Fibroblast of skin of back (primary cell): ENCODE results near the gene MTA1.

Experiments
- DNase-seq: peaks from one replicate; pipeline ENCODE4 v3.0.0-alpha.2; 2013

Gene MTA1

GRCh38 chr14:105411017-105411941 lies 8.3 kb upstream of the MTA1 start:
- peak; percentile 47 for DNase-seq

- DNase-seq = no peak
Measured at GRCh38 chr14:105411985-105412770, 7.4 kb upstream of the MTA1 start.

- no peak for DNase-seq
Measured at GRCh38 chr14:105412771-105413543, 6.7 kb upstream of the MTA1 start.

- no peak for DNase-seq
Measured at GRCh38 chr14:105413544-105413886, 6.1 kb upstream of the MTA1 start.

- peak; percentile 67 for DNase-seq
Measured at GRCh38 chr14:105414456-105415371, 4.9 kb upstream of the MTA1 start.

GRCh38 chr14:105415481-105416428 lies 3.9 kb upstream of the MTA1 start:
- no peak for DNase-seq

- DNase-seq = no peak
Measured at GRCh38 chr14:105416671-105417070, 3.0 kb upstream of the MTA1 start.

GRCh38 chr14:105417690-105418121 lies 1.9 kb upstream of the MTA1 start:
- DNase-seq = no peak

- no peak for DNase-seq
Measured at GRCh38 chr14:105418269-105419194, 1.1 kb upstream of the MTA1 start.

- DNase-seq = no peak
Measured at GRCh38 chr14:105420101-105420973, 710 bp downstream of the MTA1 start.

GRCh38 chr14:105420974-105421674 lies 1.5 kb downstream of the MTA1 start:
- no peak for DNase-seq

GRCh38 chr14:105421723-105422615 lies 2.3 kb downstream of the MTA1 start:
- no peak for DNase-seq

GRCh38 chr14:105422695-105423487 lies 3.3 kb downstream of the MTA1 start:
- DNase-seq = no peak

GRCh38 chr14:105423488-105424195 lies 4.0 kb downstream of the MTA1 start:
- no peak for DNase-seq

- no peak for DNase-seq
Measured at GRCh38 chr14:105424861-105425260, 5.2 kb downstream of the MTA1 start.
